Upper lobe of right lung (tissue), 1 donor: Measurements from ENCODE around the gene FKBP2. TPM values are rescaled to one million over a fixed set of nuclear protein-coding genes. Genes with fewer than 3 reads are reported as not detected.

Experiments
- ATAC-seq: fragments of 200-7000 bp; cut with Tn5 transposase; one replicate; pipeline ENCODE4 v1.9.1; 2020; ENCODE audit warnings: mild to moderate bottlenecking, moderate library complexity
- DNase-seq: peaks from one replicate; pipeline ENCODE4 v3.0.0-alpha.2; 2020
- H3K27ac ChIP-seq: fragments of 200-600 bp; one replicate; pipeline ENCODE4 v1.8.0; 2022
- H3K27me3 ChIP-seq: fragments of 200-600 bp; one replicate; pipeline ENCODE4 v1.8.0; 2022; ENCODE audit warnings: mild to moderate bottlenecking
- H3K36me3 ChIP-seq: fragments of 200-600 bp; one replicate; pipeline ENCODE4 v1.8.0; 2022
- H3K4me1 ChIP-seq: fragments of 200-600 bp; one replicate; pipeline ENCODE4 v1.8.0; 2022
- H3K4me3 ChIP-seq: fragments of 200-600 bp; one replicate; pipeline ENCODE4 v1.8.0; 2022; ENCODE audit warnings: mild to moderate bottlenecking
- H3K9me3 ChIP-seq: fragments of 200-600 bp; one replicate; pipeline ENCODE4 v1.8.0; 2022
- CTCF ChIP-seq: fragments of 200-600 bp; IDR thresholded peaks from one replicate; pipeline ENCODE4 v1.8.0; 2022; ENCODE audit warnings: antibody characterized with exemption
- intact Hi-C: fragments of 100-400 bp; cut with DNase I; formaldehyde crosslinking; loops from one replicate; pipeline ENCODE4 v1.11.0; 2022
- total RNA-seq: library from RNA; stranded (reverse); fragmentation: NEBNext Ultra II Directional; extraction: Animal tissue kit (Norgen Biotek cat#: 25700); gene quantifications from one replicate; pipeline ENCODE4 v1.2.1, GENCODE V29; 2021
- donor health status: DM: no; HTN: yes; CAD: no; lungs with severe emphysema.

Gene FKBP2
- total RNA-seq, 1 donor from 2014 or later, result 53.9 TPM

GRCh38 chr11:64285885-64286800 lies 45.2 kb downstream of the FKBP2 start:
- DNase-seq (no peak), ATAC-seq (no peak)
- intact Hi-C loops, result no loop called here
- Histone ChIP-seq H3K9me3 (no peaks in the 10 kb centered on the region), H3K27me3 (peaks cover 7% of the 10 kb centered on the region), H3K4me3 (peak overlapping the region; percentile 96), H3K27ac (peak overlapping the region; percentile 95), H3K4me1 (peaks cover 27% of the 10 kb centered on the region), H3K36me3 (peaks cover 10% of the 10 kb centered on the region)
- no peak for TF ChIP-seq CTCF

- no peak overlapping the region for H3K27ac ChIP-seq
- no peak overlapping the region for H3K4me3 ChIP-seq
- TF ChIP-seq CTCF, result no peak
- no peaks in the 10 kb centered on the region for H3K9me3 ChIP-seq
- DNase-seq (no peak), ATAC-seq (no peak)
- H3K27me3 ChIP-seq, result peaks cover 13% of the 10 kb centered on the region
- peaks cover 25% of the 10 kb centered on the region for H3K4me1 ChIP-seq
- peaks cover 9% of the 10 kb centered on the region for H3K36me3 ChIP-seq
- intact Hi-C loops, result no loop called here
Observed at GRCh38 chr11:64286801-64287159, 45.9 kb downstream of the FKBP2 start.

GRCh38 chr11:64287676-64288352 lies 46.9 kb downstream of the FKBP2 start:
- TF ChIP-seq CTCF, result no peak
- Histone ChIP-seq H3K4me1 (peaks cover 23% of the 10 kb centered on the region), H3K27me3 (peaks cover 24% of the 10 kb centered on the region), H3K27ac (no peak overlapping the region), H3K36me3 (no peaks in the 10 kb centered on the region), H3K4me3 (no peak overlapping the region), H3K9me3 (no peaks in the 10 kb centered on the region)
- intact Hi-C loops, result no loop called here
- no peak for ATAC-seq
- DNase-seq, result no peak

- DNase-seq, result no peak
- no peaks in the 10 kb centered on the region for H3K36me3 ChIP-seq
- intact Hi-C loops, result no loop called here
Observed at GRCh38 chr11:64288353-64288750, 47.5 kb downstream of the FKBP2 start.

GRCh38 chr11:64289002-64289564 lies 48.2 kb downstream of the FKBP2 start:
- ATAC-seq, result no peak
- Histone ChIP-seq H3K27ac (no peak overlapping the region), H3K36me3 (no peaks in the 10 kb centered on the region), H3K9me3 (no peaks in the 10 kb centered on the region), H3K27me3 (peaks cover 31% of the 10 kb centered on the region), H3K4me1 (peaks cover 11% of the 10 kb centered on the region), H3K4me3 (no peak overlapping the region)
- no peak for TF ChIP-seq CTCF
- no peak for DNase-seq
- intact Hi-C loops, result no loop called here

More at GRCh38 chr11:64288353-64288750, 47.5 kb downstream of the FKBP2 start:
- Histone ChIP-seq H3K9me3 (no peaks in the 10 kb centered on the region), H3K4me1 (peaks cover 18% of the 10 kb centered on the region), H3K27me3 (peaks cover 29% of the 10 kb centered on the region), H3K27ac (no peak overlapping the region), H3K4me3 (no peak overlapping the region)
- no peak for TF ChIP-seq CTCF
- no peak for ATAC-seq
